GM21528 (cell line): ENCODE data around the gene PCGF3.
"Not testable (repeated sequence)": the region's sequence is repeated elsewhere in the genome, so short reads cannot be mapped to it uniquely, and the experiment has no call there.

Source experiments
- ATAC-seq: cut with Tn5 transposase; IDR thresholded peaks from one replicate; pipeline ENCODE4 v1.9.1; 2021; ENCODE audit warnings: mild to moderate bottlenecking, moderate library complexity; ENCODE audit not compliant: unreplicated experiment, low FRiP score

Gene PCGF3

DNA sequence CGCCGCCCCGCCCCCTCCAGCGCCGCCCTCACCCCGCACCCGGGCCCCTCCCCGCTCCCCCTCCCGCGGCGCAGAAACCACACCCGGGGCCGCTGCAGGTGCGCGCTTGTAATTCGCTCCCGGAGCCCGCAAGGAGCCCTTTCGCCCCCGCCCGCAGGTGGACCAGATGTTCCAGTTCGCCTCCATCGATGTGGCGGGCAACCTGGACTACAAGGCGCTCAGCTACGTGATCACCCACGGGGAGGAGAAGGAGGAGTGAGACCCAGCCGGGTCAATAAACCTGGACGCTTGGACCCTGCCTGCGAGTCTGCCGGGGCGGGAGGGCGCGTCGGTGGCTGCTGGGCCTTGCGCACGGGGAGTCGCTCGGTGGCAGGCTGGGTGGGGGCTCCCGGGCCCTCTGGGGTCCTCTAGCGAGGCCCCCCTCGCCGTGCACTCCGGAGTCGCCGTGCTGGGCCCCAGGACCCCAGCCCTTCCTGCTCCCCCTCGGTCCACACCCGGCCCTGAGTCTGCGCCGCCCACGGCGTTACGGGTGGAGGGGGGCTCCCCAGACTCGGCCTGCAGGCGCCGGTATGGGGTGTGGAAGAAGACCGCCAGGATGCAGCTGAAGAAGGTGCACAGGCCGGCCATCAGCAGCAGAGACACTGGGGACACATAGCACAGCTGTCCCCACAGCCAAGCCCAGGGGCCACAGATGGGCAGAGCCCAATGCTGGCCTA, 23.7 kb upstream of the PCGF3 start:
- no peak for ATAC-seq

DNA sequence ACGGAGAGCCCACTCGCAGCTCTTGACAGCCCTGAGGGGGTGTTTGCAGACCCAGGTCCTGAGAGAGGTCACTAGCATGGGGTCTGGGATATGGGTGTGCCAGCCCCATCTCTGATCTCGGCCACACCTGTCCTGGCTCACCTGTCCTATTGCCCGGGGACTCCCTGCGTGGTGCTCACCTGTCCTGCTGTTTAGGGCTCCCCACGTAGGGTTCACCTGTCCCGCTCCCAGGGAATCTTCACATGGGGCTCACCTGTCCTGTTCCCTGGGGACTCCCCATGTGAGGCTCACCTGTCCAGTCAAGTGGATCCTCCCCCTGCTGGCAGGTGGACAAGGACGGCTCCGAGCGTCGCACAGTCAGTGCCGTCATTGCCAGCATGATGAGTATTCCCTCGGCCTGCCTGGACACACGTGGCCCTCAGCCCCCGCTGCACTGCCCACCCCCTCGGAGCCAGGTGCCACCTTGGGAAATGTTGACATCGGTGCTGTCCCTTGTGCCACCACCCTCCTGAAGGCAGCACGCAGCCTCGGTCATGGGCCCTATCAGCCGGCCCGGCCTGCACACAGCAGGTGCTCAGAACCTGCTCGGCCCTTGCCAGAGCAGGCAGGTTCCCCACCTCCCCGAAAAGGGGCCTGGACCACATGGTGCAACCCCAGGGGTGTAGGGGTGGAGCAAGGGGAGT, 23.0 kb upstream of the PCGF3 start:
- ATAC-seq = no peak

DNA sequence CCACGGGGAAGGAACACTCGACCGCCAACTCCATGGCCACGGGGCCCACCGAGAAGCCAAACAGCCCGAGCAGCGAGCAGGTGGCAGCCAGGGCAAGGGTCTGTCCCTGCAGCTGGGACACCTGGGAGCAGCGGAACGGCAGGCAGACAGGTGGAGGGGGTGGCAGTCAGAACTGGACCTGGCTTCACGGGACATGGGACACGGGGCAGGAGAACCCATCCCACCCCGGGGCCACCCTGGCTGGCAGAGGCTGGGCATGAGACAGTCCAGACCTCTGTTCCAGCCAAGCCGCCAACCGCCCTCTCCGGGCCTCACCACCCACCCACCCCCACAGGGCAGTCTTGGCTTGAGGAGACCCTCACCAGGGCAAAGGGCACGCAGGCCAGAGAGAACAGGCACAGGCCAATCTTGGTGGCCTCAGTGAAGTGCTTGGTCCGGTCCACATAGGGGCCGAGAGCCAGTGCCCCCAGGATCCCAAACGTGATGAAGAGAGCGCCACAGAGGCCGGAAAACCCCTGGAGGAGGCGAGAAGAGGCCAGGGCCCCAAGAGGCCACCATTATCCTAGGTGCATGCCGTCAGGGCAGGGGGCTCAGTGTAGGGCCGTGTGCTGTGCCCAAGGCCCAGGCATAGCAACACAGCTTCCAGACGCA, 22.3 kb upstream of the PCGF3 start:
- ATAC-seq = no peak

DNA sequence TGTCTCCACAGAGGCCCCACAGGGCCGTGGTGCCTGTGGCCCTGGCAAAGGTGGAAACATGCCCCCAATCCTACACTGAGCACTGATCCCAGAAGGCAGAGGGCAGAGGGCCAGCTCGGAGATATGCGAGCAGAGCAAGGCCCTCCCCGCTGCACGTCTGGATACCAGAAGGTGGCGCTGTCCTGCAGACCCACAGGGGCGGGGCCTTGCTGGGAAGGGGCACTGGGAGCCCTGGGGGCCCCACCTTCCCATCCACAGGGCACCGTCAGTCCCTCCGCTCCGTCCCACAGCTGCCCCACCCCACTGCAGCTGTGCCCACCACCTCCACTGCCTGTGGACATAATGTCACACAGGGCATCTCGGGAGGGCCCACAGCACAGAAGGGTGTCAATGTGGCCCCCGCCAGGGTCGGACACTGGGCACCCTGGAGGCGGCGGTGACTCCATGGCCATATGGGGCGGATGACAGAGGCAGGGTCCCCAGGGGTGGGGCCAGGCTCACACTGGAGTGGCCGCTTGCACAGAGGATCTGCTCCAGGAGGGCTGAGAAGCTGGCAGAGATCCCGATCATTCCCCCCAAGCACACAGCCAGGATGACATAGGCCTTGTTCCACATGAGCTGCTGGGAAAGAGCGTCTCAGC, 21.5 kb upstream of the PCGF3 start:
- no peak for ATAC-seq

GRCh38 chr4:684623-685327, 20.9 kb upstream of the PCGF3 start:
- no peak for ATAC-seq

DNA sequence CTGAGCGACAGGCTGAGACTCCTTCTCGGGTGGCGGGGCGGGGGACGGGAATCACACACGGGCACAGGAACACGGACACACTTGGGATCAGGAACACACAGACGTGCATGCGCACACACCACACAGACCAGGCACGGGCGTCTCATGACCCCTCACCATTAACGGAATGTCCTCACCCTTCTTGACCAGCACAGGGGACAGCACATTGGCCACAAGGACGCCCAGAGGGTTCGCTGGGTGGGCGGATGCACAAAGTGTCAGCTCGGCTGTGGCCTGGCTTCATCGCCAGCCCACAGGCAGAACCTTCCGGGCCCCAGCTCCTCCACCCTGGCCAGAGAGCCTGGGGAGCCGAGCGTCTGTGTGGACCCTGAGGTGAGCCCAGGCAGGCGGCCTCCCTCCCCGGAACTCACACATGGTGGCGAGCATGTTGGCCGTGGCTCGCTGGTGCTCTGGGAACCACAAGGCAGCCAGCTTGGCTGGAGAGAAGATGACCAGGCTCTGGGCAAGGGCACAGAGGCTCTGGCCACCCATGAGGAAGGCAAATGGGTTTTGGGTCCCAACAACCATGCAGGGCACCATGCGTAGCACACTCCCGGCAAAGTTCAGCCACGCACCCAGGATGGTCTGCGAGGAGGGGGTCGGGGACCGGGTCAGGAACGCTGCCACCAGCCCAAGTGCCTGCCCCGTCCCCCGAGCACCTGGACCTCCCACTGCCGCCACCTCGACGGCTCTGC, 19.8 kb upstream of the PCGF3 start:
- no peak for ATAC-seq

DNA sequence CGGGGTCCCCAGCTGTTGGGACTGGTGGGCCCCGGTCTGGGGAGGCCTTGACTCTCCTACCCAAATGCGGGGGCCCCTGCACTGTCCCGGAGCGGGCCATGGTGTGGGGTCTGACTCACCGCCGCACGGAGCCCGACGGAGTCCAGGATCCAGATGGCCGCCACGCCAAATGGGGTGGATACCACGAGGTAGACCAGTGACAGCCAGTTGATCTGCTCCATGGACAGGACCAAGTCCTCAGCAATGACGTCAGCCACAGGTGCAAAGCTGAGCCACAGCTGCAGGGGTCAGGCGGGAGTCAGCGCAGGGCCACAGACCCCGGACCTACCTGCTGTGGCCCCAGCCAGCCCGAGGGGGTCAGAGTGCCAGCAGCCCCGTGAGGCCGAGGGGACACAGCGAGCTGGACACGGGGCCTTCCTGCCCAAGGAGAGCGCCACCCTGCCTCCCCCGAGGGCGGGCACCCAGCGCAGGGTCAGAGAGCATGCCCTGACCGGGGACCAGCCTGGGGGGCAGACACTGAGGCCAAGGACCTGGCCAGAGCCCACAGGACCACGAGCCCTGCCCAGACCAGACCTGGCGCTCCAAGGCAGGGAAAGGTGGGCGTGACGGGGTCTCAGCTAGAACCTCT, 19.1 kb upstream of the PCGF3 start:
- ATAC-seq = no peak

- no peak for ATAC-seq
Measured at GRCh38 chr4:687048-687970, 18.3 kb upstream of the PCGF3 start.

DNA sequence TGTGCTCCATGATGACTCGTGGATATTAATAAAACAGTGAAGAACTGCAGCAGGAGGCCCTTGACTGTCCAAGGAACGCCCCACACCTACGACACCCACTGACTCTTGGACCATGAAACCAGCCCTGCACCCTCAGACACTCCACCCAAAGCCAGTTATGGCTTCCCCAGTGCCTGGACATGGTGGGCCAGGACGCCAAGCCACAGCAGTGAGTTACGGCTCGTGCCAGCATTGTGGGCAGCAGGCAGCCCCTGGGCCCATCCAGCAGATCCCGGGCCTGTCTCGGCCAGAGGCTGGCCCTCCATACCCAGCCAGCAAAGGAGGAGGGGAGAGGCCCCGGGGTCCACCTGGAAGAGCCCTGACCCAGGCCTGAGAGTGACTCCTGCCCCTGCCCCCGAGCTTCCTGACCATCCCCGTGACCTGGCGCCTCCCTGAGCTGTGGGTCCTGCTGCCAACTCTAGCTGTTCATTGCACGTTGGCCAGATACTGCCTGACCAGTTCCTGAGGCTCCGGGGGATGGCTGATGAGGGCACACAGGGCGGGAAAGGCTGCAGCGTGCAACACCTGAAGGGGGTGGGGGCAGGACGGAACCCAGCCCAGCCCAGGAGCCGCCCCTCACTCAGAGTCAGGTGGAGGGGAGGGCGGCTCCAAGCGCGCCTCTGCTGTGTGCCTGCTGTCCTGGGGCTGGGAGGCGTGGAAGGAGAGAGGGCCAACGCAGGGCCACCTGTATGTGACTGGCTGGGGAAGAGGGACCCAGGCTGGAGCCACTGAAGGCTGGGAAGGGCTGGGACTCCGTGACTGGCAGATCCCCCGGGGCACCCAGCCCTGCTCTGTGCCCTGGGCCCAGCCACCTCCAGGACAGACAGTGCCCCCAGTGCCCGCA, 17.4 kb upstream of the PCGF3 start:
- ATAC-seq = no peak

GRCh38 chr4:688854-689681, 16.6 kb upstream of the PCGF3 start, which contains the start of gene SLC49A3:
TSS of gene SLC49A3 (minus strand) at chr4:689151. CDS start at chr4:689127, 24 bp downstream.
- ATAC-seq = no peak

- ATAC-seq = no peak
Measured at GRCh38 chr4:689723-690122, 15.9 kb upstream of the PCGF3 start.

- no peak for ATAC-seq
Measured at GRCh38 chr4:692771-693554, 12.7 kb upstream of the PCGF3 start.

- ATAC-seq = not testable (repeated sequence)
Measured at GRCh38 chr4:694341-694940, 11.2 kb upstream of the PCGF3 start.

DNA sequence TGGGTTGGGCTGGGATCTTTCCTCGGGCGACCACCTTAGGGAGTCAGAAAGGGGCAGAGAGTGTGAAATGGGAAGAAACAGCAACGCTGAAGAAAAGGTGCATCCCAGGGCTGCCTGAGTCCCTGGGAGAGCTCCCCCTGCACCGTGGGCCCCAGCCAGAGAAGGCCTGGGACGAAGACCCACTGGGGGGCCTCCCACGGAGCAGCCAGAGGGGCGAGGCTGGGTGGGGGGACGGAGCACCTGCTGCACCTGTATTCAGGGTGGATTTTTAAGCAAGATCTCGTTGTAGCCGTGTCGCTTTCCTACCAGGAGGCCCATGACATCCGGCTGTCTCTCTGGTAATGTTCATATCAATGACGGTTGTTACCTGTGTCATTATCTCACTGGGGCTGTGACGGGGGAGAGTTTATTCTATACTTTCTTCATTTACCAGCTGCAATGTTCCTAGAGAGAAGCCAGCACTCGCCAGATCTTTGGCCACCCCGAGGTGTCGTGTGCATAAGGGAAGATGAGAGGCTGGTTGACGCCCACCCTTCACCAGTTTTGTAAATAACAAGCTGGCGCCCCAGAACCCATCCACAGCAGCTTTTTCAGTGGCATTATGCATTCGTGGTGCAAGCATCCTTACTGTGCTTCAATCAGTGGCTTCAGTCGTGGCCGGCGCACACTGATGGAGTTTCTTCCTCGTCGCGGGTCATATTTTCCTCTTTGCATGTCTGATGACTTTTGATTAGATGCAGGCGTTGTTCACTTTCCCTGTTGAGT, 5.6 kb upstream of the PCGF3 start:
- no peak for ATAC-seq
